GM21515 (cell line): Measurements from ENCODE around the gene SIGLECL1.

Experiments used
- ATAC-seq: cut with Tn5 transposase; IDR thresholded peaks from one replicate; pipeline ENCODE4 v1.9.1; 2021; ENCODE audit not compliant: unreplicated experiment

Gene SIGLECL1

DNA sequence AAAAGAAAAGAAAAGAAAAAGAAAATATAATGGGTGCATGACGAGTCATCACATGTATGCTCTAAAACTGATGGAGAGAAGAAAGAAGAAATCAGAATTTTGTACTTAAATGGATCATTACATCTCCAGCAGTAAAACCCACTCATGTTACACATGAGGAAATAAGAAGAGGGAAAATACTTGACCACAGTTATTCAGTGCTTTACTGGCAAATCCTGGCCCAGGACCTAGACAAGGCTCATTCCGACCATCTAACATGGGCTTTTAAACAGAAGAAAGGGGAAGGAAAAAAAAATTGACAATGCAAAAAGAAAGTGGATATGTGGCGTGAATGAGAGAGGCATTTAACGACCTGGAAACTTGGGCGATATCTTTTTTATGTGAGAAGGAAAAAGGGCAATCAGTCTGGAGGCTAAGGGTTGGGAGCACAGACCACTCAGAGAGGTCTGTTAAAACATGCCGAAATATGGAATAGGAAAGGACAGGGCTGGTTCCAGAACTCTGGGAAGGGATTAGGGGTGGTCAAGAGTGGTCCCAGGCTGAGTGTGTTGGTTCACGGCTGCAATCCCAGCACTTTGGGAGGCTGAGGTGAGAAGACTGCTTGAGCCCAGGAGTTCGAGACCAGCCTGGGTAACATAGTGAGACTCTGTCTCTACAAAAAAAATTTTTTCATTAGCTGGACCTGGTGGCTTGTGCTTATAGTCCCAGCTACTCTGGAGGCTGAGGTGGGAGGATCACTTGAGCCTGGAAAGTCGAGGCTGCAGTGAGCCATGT is 1.6 kb downstream of the SIGLECL1 start:
- ATAC-seq: no peak

GRCh38 chr19:51253088-51253806 is 2.4 kb downstream of the SIGLECL1 start:
- no peak for ATAC-seq

- ATAC-seq: no peak
Measured at GRCh38 chr19:51256155-51256625, 5.3 kb downstream of the SIGLECL1 start.

- no peak for ATAC-seq
Measured at GRCh38 chr19:51257471-51257870, 6.6 kb downstream of the SIGLECL1 start.

DNA sequence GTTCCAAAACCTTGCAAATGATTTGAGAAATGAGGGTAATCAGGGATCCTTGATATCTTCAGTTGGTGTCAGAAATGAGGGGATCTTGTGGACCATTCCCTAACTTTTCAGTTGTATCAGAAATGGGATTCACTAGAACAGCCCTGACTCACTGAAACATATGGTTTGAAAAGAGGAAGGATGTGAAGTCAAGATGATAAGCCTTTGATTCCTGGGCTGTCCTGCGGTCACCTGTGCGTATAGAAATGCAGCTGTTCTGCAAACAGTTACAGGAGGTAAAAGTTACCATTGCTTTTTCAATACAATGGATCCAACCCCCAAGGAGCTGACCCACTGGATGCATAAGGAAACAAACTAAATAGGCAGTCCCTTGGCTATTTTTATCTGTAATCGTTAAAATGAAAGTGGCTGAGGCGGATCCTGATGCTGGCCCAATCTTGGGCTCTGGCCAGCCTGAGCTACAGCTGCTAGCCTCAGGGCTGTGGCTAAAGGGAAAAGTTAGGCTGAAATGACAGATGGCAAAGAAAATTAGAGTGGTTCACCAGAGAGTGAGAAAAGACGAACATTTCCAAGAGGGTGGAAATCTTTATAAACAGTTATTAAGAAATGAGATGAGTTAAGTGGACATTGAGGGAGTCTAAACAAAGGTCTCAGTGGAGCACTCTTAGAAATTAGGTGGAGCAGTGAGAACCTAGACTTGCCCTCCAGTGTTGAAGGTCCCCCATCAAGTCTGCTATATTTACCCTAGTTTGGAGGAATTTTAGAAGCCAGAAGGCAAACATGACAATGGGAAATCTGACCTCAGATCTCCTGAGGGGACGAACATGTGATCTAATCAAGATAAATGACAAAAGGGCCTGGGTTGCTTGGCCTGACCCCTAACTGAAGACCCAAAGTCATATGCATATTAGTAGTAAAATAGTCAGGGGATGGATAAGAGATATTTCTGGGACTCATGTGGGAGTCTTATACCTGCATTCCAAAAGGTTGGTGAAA is 7.6 kb downstream of the SIGLECL1 start:
- no peak for ATAC-seq

DNA sequence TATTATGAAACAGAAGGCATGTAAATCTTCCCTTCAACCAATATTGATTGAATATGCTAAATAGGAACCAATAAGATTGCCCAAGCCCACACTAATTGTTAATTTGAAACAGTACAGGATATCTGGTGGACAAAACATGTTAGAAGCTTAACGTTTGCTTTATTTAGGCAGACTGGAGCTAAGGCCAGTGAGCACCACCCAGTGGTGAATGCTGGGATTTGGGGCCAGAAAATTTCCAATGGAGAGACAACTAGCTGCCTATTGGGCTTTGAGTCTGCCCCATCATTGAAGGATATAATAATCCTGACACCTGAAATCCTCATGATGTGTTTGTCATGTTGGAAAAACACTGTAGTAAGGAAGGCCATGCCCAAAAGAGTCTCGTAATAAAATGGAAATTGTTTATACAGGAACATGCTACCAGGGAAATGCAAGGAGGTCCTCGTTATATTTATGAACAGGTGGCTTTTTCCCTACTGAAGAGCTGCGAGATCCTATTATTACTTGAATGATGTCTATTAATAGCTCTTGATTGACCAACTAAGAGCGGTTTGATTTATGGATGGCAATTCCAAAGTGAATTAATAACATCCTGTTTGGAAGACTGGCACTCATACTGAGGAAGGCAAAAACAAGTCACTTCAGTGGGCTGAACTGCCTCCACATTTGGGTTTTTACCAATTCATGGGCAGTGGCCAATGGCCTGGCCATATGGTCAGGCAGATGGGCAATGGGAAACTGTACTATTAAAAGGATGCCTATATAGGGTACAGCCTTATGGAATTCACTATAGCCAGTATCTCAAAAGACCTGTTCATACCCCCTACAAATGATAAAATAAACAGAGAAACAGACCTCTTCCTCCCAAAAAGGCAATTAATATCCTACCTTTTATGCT is 8.7 kb downstream of the SIGLECL1 start:
- ATAC-seq: no peak

GRCh38 chr19:51263808-51264207 is 12.9 kb downstream of the SIGLECL1 start:
- no peak for ATAC-seq

DNA sequence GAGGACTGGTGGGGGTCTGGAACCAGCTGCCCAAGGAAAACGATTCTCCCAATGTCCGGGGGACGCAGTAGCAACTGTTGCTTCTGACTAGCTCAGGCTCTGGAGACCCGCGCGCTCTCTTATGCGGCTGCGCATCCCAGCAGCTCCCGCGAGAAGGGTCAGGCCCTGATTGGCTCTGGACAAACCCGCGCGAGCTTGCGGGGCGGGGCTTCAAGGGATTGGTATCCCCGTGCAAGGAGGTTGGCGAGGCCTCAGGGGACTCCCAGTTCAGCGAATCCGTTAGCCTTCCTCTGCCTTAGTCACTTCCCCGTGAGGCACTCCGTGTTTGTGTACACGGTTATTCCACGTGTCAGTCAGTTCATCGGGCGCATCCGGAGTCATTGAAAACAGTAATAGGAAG is 20.2 kb downstream of the SIGLECL1 start:
- no peak for ATAC-seq

GRCh38 chr19:51272183-51272810 is 21.4 kb downstream of the SIGLECL1 start:
- ATAC-seq: no peak

- no peak for ATAC-seq
Measured at GRCh38 chr19:51274049-51274770, 23.3 kb downstream of the SIGLECL1 start.

- no peak for ATAC-seq
Measured at GRCh38 chr19:51277112-51277511, 26.2 kb downstream of the SIGLECL1 start.

GRCh38 chr19:51282335-51282734 is 31.5 kb downstream of the SIGLECL1 start:
- ATAC-seq: no peak

DNA sequence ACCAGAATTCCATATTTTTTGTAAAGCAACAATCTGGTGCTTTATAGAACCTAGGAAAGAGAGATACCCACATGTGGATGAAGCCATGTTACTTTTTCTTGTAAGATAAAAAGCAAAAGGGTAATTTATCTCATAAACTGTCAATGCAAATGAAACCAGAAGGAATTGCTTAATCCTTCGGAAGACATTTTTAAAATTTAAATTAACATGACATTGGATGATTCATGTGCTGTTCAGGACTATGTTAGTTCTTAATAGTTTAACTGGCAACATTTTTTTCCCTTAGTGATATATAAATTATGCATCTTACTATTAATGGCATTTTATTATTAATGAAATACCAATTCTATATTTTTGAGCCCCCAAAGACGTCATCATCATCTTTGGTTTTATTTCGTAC is 34.8 kb downstream of the SIGLECL1 start:
- no peak for ATAC-seq

GRCh38 chr19:51289635-51290034 is 38.8 kb downstream of the SIGLECL1 start:
- no peak for ATAC-seq

- no peak for ATAC-seq
Measured at GRCh38 chr19:51292971-51293370, 42.1 kb downstream of the SIGLECL1 start.

- no peak for ATAC-seq
Measured at GRCh38 chr19:51293571-51294210, 42.8 kb downstream of the SIGLECL1 start.

GRCh38 chr19:51294211-51294976 is 43.5 kb downstream of the SIGLECL1 start:
- no peak for ATAC-seq

DNA sequence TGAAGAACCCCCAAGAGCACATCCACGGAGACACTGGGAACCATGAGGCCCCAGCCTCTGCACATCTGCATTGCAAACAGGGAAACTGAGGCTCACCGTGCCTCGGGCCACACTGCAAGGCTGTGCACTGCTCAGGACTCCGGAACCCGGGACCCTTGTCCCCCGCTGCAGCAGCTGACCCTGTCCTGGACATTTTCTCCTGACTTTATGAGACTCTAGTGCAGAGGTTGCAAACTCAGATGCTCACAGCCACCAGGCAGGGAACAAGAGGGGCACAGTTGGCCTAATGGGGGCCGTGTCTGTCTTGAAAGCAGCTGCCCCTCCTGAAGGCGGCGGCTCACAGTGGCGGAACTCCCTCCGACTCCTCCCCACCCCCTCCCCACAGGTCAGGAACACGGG is 44.1 kb downstream of the SIGLECL1 start:
- no peak for ATAC-seq
